Measurements from ENCODE around the gene DRICH1. TPM values are rescaled to one million over a fixed set of nuclear protein-coding genes. Genes with fewer than 3 reads are reported as not detected.

DRICH1 gene
- total RNA-seq, 1 experiment from 2014 or later = 0.26 TPM

GRCh38 chr22:23652711-23653110 lies 20.6 kb upstream of the DRICH1 start:
- Mint-ChIP-seq H3K27me3 (ENCODE audit: low read depth) (no peaks in the 10 kb centered on the region), H3K4me1 (no peaks in the 10 kb centered on the region), H3K9me3 (no peaks in the 10 kb centered on the region), H3K4me3 (no peak overlapping the region), H3K27ac (no peak overlapping the region), H3K36me3 (peaks cover 12% of the 10 kb centered on the region; the same call in 1 of the 2 replicates)
- TF ChIP-seq ELF4 (CRISPR knock-in tag; IDR thresholded peaks at IDR 0.05; ENCODE audit: low read depth) (no peak), SP1 (CRISPR knock-in tag; conservative IDR thresholded peaks at IDR 0.05) (no peak), ZNF423 (CRISPR knock-in tag; IDR thresholded peaks at IDR 0.05) (no peak), CREM (CRISPR knock-in tag; IDR thresholded peaks at IDR 0.05) (no peak), ZNF232 (CRISPR knock-in tag; IDR thresholded peaks at IDR 0.05) (no peak), ZNF671 (CRISPR knock-in tag; IDR thresholded peaks at IDR 0.05) (no peak), CREB1 (CRISPR knock-in tag; IDR thresholded peaks at IDR 0.05) (no peak), ZNF281 (CRISPR knock-in tag; IDR thresholded peaks at IDR 0.05) (no peak), SMAD3 (CRISPR knock-in tag; IDR thresholded peaks at IDR 0.05; ENCODE audit: borderline replicate concordance) (no peak)
- ATAC-seq (no peak), DNase-seq (ENCODE audit: low spot score) (no peak)
- ChIA-PET POLR2A (no interaction called here), CTCF (no interaction called here)

- Mint-ChIP-seq H3K4me1 (no peaks in the 10 kb centered on the region), H3K4me3 (no peak overlapping the region), H3K27me3 (ENCODE audit: low read depth) (no peaks in the 10 kb centered on the region), H3K36me3 (peaks cover 9% of the 10 kb centered on the region; the same call in 1 of the 2 replicates), H3K27ac (no peak overlapping the region), H3K9me3 (no peaks in the 10 kb centered on the region)
- TF ChIP-seq PREB (CRISPR knock-in tag; IDR thresholded peaks at IDR 0.05; ENCODE audit: borderline replicate concordance) (no peak), ZNF219 (CRISPR knock-in tag; IDR thresholded peaks at IDR 0.05; ENCODE audit: borderline replicate concordance) (no peak), NFYB (CRISPR knock-in tag; conservative IDR thresholded peaks at IDR 0.05; ENCODE audit: low read depth) (no peak), RORB (CRISPR knock-in tag; IDR thresholded peaks at IDR 0.05) (no peak), TEAD4 (CRISPR knock-in tag; IDR thresholded peaks at IDR 0.05) (no peak), CREB1 (CRISPR knock-in tag; IDR thresholded peaks at IDR 0.05) (no peak), NR1H2 (CRISPR knock-in tag; IDR thresholded peaks at IDR 0.05) (no peak), ATF2 (CRISPR knock-in tag; IDR thresholded peaks at IDR 0.05; ENCODE audit: borderline replicate concordance, low read depth) (no peak), HMGA2 (CRISPR knock-in tag; IDR thresholded peaks at IDR 0.05) (no peak), STAT6 (CRISPR knock-in tag; conservative IDR thresholded peaks at IDR 0.05; ENCODE audit: low read depth) (no peak), ZNF416 (CRISPR knock-in tag; IDR thresholded peaks at IDR 0.05) (no peak), MAX (CRISPR knock-in tag; IDR thresholded peaks at IDR 0.05) (no peak), ZNF512 (CRISPR knock-in tag; IDR thresholded peaks at IDR 0.05; ENCODE audit: borderline replicate concordance) (no peak)
- no peak for ATAC-seq
- no peak for DNase-seq (ENCODE audit: low spot score)
- POLR2A ChIA-PET = no interaction called here
- CTCF ChIA-PET = no interaction called here
Measured at GRCh38 chr22:23652286-23652685, 20.2 kb upstream of the DRICH1 start.
